Fibroblast of lung (primary cell): ENCODE measurements around the gene PHRF1. TPM values are rescaled to one million over a fixed set of nuclear protein-coding genes. Genes with fewer than 3 reads are reported as not detected.

Source experiments
- DNase-seq, 2 donors: peaks; one replicate each; pipeline versions ENCODE4 v3.0.0 to v3.0.0-alpha.2; 2010; ENCODE audit warnings: low read depth in 2 of 2
- H2AFZ ChIP-seq: 2 replicates; pipeline ENCODE4 v1.5.1; 2012; ENCODE audit warnings: low read length, control low read depth, inconsistent platforms
- H3K27ac ChIP-seq: 2 replicates; pipeline ENCODE4 v1.5.1; 2011; ENCODE audit warnings: low read length, control low read depth; ENCODE audit not compliant: insufficient read depth
- H3K27me3 ChIP-seq: 2 replicates; pipeline ENCODE4 v1.5.1; 2011; ENCODE audit warnings: mild to moderate bottlenecking, low read length; ENCODE audit not compliant: control insufficient read depth, insufficient read depth
- H3K36me3 ChIP-seq: 2 replicates; pipeline ENCODE4 v1.5.1; 2011; ENCODE audit warnings: low read length; ENCODE audit not compliant: control insufficient read depth, insufficient read depth
- H3K4me1 ChIP-seq: 2 replicates; pipeline ENCODE4 v1.5.1; 2011; ENCODE audit warnings: low read length; ENCODE audit not compliant: control insufficient read depth, insufficient read depth; ENCODE audit errors: extremely low read depth
- H3K4me2 ChIP-seq: 2 replicates; pipeline ENCODE4 v1.5.1; 2011; ENCODE audit warnings: low read length, control low read depth; ENCODE audit not compliant: insufficient read depth; ENCODE audit errors: extremely low read depth
- H3K4me3 ChIP-seq, 4 experiments: fragments of 200-600 bp in 1 of 4; sonication (generic) in 1 of 4; replicated peaks in 1 of 4; 2 replicates each; pipeline ENCODE4 v1.5.1; 2011 to 2016; ENCODE audit warnings: low read length in 4 of 4, low read depth in 3 of 4, mild to moderate bottlenecking in 3 of 4, control low read depth in 2 of 4, inconsistent platforms in 1 of 4, mixed read lengths in 1 of 4; ENCODE audit not compliant: insufficient read depth in 1 of 4; ENCODE audit errors: control extremely low read depth in 1 of 4
- H3K79me2 ChIP-seq: 2 replicates; pipeline ENCODE4 v1.5.1; 2012; ENCODE audit warnings: mild to moderate bottlenecking, low read length, inconsistent platforms; ENCODE audit not compliant: control insufficient read depth, insufficient read depth
- H3K9ac ChIP-seq: 2 replicates; pipeline ENCODE4 v1.5.1; 2011; ENCODE audit warnings: mild to moderate bottlenecking, low read length, control low read depth; ENCODE audit not compliant: insufficient read depth
- H3K9me3 ChIP-seq: 2 replicates; pipeline ENCODE4 v1.5.1; 2012; ENCODE audit warnings: low read depth, low read length; ENCODE audit not compliant: control insufficient read depth, insufficient read depth
- H4K20me1 ChIP-seq: 2 replicates; pipeline ENCODE4 v1.5.1; 2011; ENCODE audit warnings: low read length; ENCODE audit not compliant: control insufficient read depth, insufficient read depth; ENCODE audit errors: extremely low read depth
- CTCF ChIP-seq, 2 donors: IDR thresholded peaks in 1 of 2; conservative IDR thresholded peaks in 1 of 2; 1 replicate in 1 of 2; 2 replicates in 1 of 2; pipeline ENCODE4 v1.5.1; 2011 to 2012; ENCODE audit warnings: low read length in 2 of 2, control low read depth in 1 of 2, inconsistent platforms in 1 of 2, low read depth in 1 of 2, mild to moderate bottlenecking in 1 of 2
- EZH2 ChIP-seq: IDR thresholded peaks from 2 replicates; pipeline ENCODE4 v1.5.1; 2012; ENCODE audit warnings: low read length, control low read depth, mild to moderate bottlenecking; ENCODE audit errors: missing control alignments
- polyA plus RNA-seq, 2 donors: library from polyadenylated mRNA; depleted of rRNA in 1 of 2; stranded (reverse) in 1 of 2; unstranded in 1 of 2; fragments of >200 nt; gene quantifications; 2 replicates each; pipeline ENCODE4 v1.2.1, GENCODE V29; 2011 to 2012; ENCODE audit warnings: missing spikeins in 1 of 2
- total RNA-seq: library from RNA; depleted of rRNA; stranded (reverse); fragments of >200 nt; gene quantifications from 2 replicates; pipeline ENCODE4 v1.2.1, GENCODE V29; 2014

The PHRF1 gene
- total and polyA plus RNA-seq, 2 donors (not counting 1 experiment from before 2014, with no cell fraction given): 5.9 to 16.8 TPM

GRCh38 chr11:532986-533585, 43.2 kb upstream of the PHRF1 start:
- no peak overlapping the region for H3K4me2 ChIP-seq
- H3K79me2 ChIP-seq: peaks cover 12% of the 10 kb centered on the region
- no peaks in the 10 kb centered on the region for H3K4me1 ChIP-seq
- no peak for DNase-seq
- H3K4me3 ChIP-seq: no peak overlapping the region
- no peaks in the 10 kb centered on the region for H3K9me3 ChIP-seq
- TF ChIP-seq CTCF (conservative IDR thresholded peaks at IDR 0.05 in 1 of 2, IDR thresholded peaks at IDR 0.05 in 1 of 2; ENCODE audit: low read depth in 1 of 2, low read length in 2 of 2): no peak
- TF ChIP-seq EZH2: no peak
- H4K20me1 ChIP-seq: no peaks in the 10 kb centered on the region
- H3K27ac ChIP-seq: no peak overlapping the region
- no peaks in the 10 kb centered on the region for H3K27me3 ChIP-seq
- peaks cover 15% of the 10 kb centered on the region for H3K36me3 ChIP-seq
- no peak overlapping the region for H2AFZ ChIP-seq
- H3K9ac ChIP-seq: no peak overlapping the region

GRCh38 chr11:533586-534395, 42.5 kb upstream of the PHRF1 start:
- DNase-seq: no peak
- H3K9ac ChIP-seq: peak overlapping the region; percentile 69
- peak overlapping the region; percentile 94 for H3K4me2 ChIP-seq
- H3K27me3 ChIP-seq: no peaks in the 10 kb centered on the region
- H3K4me3 ChIP-seq: peak overlapping the region; percentile 63 to 89 (median 82)
- H3K79me2 ChIP-seq: peaks cover 12% of the 10 kb centered on the region
- H2AFZ ChIP-seq: no peak overlapping the region
- TF ChIP-seq CTCF (conservative IDR thresholded peaks at IDR 0.05 in 1 of 2, IDR thresholded peaks at IDR 0.05 in 1 of 2; ENCODE audit: low read depth in 1 of 2, low read length in 2 of 2) (no peak), EZH2 (no peak)
- H3K27ac ChIP-seq: no peak overlapping the region
- no peaks in the 10 kb centered on the region for H4K20me1 ChIP-seq
- peaks cover 15% of the 10 kb centered on the region for H3K36me3 ChIP-seq
- H3K9me3 ChIP-seq: no peaks in the 10 kb centered on the region
- H3K4me1 ChIP-seq: no peaks in the 10 kb centered on the region

- no peaks in the 10 kb centered on the region for H3K4me1 ChIP-seq
- peak overlapping the region; percentile 61 for H3K27ac ChIP-seq
- TF ChIP-seq CTCF (conservative IDR thresholded peaks at IDR 0.05 in 1 of 2, IDR thresholded peaks at IDR 0.05 in 1 of 2; ENCODE audit: low read depth in 1 of 2, low read length in 2 of 2): no peak
- TF ChIP-seq EZH2: no peak
- H3K9me3 ChIP-seq: no peaks in the 10 kb centered on the region
- no peaks in the 10 kb centered on the region for H3K27me3 ChIP-seq
- H3K9ac ChIP-seq: peak overlapping the region; percentile 69
- H3K36me3 ChIP-seq: peaks cover 15% of the 10 kb centered on the region
- no peak overlapping the region for H2AFZ ChIP-seq
- peak; percentile 9 to 19 for DNase-seq
- peak overlapping the region; percentile 94 for H3K4me2 ChIP-seq
- peaks cover 12% of the 10 kb centered on the region for H3K79me2 ChIP-seq
- peak overlapping the region; percentile 63 to 89 (median 82) for H3K4me3 ChIP-seq
- H4K20me1 ChIP-seq: no peaks in the 10 kb centered on the region
Observed at GRCh38 chr11:534396-535209, 41.7 kb upstream of the PHRF1 start.
